ENCODE data around the gene FAM50A. TPM values are rescaled to one million over a fixed set of nuclear protein-coding genes. Genes with fewer than 3 reads are reported as not detected.

FAM50A gene
- total RNA-seq, 1 donor, result 10.5 TPM

DNA sequence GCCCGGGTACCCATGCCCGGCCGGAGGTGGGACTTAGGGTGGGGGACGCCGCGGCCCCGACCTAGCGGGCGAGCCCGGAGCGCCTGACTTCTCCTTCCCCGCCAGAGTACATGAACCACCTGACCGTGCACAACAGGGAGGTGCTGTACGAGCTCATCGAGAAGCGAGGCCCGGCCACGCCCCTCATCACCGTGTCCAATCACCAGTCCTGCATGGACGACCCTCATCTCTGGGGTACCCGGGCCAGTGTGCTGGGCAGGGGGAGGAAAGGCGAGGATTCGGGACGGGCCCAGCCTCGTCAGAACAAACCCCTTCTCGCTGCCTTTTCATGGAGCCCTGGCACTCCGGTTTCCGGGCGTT lies 32.0 kb upstream of the FAM50A start:
- peak in 2 of 3 donors; percentile 50 to 73 for DNase-seq (ENCODE audit: low read depth in 2 of 3, low spot score in 2 of 3)

DNA sequence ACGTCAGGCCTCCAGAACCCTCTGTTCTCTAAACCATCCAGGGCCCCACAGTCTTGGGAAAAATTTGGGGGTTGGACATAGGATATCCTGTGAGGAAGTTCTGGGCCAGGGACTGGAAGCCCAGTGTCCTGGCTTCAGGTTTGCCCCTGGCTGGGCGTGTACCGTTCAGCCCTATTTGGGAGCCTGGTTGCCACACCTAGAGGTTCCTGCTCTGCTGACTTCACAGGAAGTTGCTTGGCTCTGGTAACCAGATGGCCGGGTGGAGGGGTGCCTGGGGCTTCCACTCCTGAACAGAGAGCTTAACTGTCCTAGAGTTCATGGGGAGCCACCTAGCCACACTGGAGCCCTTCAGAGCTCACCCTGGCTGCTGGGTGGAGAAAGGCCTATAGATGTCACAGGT lies 31.5 kb upstream of the FAM50A start:
- peak in 2 of 3 donors; percentile 51 to 76 for DNase-seq (ENCODE audit: low read depth in 2 of 3, low spot score in 2 of 3)

DNA sequence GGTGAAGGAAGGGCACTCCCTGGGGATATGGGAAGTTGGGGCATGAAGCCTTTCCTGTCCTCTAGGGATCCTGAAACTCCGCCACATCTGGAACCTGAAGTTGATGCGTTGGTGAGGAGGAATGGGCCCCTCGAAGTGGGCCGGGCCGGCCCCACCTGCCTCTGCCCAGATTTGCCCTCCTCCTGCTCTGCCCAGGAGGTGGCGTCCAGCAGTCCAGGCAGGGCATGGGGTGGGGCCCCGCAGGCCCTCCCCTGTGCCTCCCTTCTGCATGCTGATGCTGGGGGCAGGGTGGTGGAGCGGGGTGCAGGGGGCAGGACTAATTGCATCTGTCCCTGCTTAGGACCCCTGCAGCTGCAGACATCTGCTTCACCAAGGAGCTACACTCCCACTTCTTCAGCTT lies 30.8 kb upstream of the FAM50A start:
- no peak for DNase-seq (ENCODE audit: low read depth in 2 of 3, low spot score in 2 of 3)

DNA sequence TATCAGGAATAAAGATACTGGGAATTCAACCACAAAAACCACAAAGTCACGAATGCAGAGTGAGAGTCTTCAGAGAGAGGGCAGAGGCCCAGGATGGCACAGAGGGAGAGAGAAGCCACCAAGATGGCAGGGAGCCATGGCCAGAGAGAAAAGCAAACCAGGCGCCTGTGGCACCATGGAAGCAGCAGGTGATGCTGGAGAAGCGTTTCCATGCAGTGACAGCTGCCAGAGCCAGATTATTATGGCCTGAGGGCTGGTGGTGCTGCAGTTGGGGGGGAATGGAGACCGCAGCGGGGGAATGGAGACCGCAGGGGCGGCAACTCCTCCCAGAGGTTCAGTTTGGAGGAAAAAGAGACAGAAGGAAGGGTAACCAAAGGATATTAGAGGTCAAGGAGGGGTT lies 26.8 kb upstream of the FAM50A start:
- DNase-seq (ENCODE audit: low read depth in 2 of 3, low spot score in 2 of 3), result no peak

DNA sequence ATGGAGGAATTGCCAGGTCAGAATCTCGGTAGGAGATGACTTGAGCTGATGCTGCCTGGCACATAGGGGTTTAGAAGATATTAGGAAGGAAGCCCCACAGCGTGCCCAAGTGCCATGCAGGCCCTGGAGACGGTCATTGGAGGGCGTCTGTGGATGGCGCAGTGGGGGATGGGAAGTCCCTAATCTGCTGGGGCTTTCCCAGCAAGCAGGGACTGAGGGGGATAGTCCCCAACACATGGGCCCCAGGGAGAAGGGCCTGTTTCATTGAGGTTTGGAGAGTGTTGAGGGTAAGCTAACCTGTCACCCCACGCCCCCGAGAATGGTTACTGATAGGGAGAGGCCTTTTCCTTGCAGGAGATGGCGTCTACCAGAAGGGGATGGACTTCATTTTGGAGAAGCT lies 24.8 kb upstream of the FAM50A start:
- DNase-seq (ENCODE audit: low read depth in 2 of 3, low spot score in 2 of 3), result no peak

DNA sequence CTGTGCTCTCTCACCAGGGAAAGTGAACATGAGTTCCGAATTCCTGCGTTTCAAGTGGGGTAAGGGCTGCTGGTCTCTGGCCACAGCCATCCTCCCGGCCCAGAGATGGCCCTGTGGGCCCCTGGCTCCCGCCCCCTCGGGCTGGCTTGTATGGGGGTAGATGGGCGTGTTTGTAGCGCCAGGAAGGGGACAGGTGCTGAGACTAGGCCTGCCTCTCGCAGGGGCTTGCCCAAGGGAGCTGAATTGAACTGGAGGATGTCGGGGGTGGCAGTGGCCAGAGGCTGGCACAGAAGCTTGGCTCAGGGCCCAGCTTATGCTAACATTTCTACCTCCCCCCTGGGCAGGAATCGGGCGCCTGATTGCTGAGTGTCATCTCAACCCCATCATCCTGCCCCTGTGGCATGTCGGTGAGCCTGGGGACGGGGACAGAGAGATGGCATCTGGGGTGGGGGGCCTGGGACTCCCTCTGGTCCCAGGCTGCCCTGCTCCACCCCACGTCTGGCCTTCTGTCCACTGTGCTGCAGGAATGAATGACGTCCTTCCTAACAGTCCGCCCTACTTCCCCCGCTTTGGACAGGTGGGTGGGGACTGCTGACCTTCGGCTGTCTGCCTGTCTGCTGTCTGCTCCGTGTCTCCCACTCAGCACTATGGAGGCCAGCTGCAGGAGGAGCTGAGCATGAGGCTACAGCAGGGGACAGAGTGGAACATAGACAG lies 24.1 kb upstream of the FAM50A start:
- no peak for DNase-seq (ENCODE audit: low read depth in 2 of 3, low spot score in 2 of 3)

DNA sequence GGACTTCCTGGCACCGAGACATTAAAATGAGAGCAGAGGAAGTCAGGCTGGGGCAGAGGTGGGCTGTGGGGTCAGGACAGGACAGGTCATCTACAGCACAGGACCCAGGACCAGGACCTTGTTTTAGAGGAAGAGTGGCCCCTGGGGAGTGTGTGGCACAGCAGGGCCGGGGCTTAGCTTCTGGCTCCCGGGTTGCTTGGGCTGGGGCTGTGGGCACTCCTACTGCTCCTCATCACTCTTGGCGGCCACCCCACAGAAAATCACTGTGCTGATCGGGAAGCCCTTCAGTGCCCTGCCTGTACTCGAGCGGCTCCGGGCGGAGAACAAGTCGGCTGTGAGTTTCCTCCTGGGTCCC lies 23.6 kb upstream of the FAM50A start:
- DNase-seq (ENCODE audit: low read depth in 2 of 3, low spot score in 2 of 3), result no peak

DNA sequence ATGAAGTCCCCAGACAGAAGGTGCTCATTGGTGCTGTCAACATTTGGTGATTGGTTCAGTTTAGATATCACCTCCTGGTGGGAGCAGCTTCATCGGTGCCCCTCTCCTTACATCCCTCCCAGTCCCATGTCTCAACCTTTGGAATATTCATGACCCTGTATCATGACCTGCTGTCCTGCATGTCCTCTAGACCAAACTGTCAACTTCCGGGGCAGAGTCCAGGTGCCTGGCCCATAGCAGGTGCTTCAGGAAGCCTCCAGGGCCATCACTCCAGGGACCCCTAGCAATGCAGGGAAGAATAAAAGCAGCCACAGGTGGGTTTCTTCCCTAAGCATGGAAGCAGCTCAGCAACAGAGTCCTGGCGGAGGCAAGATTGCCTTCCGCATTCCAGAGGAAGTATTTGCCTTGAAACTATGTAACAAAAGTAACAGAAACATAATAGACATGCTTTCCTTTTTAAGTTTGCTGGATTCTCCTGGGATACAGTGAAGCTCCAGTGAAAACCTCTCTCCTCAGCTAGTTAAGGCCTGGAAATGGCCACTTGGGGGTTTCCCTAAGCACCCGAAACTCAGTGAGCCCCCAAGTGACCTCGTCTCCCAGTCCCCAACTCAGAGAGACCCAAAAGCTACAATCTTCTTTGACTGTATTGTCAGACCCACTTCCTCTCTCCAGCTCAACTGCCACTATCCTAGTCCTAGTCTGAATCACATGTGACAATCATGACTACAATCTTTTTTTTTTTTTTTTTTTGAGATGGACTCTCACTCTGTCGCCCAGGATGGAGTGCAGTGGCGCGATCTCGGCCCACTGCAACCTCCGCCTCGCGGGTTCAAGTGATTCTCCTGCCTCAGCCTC lies 16.8 kb upstream of the FAM50A start:
- peak in 1 of 3 donors; percentile 24 for DNase-seq (ENCODE audit: low read depth in 2 of 3, low spot score in 2 of 3)

DNA sequence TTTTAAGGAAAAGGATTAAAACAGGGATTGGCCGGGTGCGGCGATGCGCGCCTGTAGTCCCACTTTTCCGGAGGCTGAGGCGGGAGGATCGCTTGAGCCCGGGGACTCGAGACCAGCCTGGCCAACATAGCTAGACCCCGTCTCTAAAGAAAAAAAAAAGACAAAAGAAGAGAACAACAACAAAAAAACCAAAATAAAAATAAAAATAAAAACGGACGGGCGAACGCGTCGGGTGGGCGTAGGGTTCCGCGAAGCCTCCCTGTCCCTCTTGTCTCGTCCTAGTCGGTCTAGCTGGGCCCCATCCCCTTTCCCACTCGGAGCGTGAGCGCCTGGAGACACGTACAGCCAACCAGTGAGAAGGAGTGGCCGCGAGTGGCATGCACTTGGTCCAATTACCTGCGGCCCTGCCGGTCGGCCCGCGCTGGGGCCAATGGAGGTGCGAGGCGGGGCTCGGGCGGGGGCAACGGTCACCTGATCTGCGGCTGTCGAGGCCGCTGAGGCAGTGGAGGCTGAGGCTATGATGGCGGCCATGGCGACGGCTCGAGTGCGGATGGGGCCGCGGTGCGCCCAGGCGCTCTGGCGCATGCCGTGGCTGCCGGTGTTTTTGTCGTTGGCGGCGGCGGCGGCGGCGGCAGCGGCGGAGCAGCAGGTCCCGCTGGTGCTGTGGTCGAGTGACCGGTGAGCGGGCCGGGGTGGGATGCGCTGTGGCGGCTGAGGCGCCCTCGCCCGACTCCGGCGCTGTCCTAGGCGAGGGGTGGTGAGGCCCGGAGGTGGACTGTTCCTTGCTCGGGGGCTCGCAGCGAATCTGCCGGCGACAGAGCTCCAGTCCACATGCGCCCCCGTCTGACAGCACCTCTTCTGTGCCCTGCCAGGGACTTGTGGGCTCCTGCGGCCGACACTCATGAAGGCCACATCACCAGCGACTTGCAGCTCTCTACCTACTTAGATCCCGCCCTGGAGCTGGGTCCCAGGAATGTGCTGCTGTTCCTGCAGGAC lies 15.5 kb upstream of the FAM50A start, which contains the start of gene ATP6AP1:
ATP6AP1 (plus strand) TSS at position 502 of the 996 bp plus-strand sequence; CDS start at position 518, 16 bp downstream.
- peak; percentile 54 to 91 (median 86) for DNase-seq (ENCODE audit: low read depth in 2 of 3, low spot score in 2 of 3)

DNA sequence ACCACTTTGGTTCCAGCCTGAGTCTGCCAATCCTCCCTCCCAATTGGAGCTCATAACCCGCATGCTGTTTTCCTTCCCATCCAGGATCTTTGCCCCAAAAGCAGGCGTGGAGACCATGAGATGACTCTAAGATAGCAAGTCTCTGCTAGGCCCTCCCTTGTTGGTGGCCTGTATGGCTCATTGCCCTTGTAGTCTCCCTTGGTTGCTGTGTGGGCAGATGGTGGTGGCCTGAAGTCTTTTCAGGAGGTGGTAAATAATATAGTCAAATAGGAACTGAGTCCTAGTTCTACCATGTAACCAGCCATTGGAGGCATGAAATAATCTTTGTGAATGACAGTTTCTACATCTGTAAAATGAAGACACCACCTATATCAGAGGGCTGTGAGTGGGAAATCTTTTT lies 14.2 kb upstream of the FAM50A start:
- DNase-seq (ENCODE audit: low read depth in 2 of 3, low spot score in 2 of 3), result no peak

DNA sequence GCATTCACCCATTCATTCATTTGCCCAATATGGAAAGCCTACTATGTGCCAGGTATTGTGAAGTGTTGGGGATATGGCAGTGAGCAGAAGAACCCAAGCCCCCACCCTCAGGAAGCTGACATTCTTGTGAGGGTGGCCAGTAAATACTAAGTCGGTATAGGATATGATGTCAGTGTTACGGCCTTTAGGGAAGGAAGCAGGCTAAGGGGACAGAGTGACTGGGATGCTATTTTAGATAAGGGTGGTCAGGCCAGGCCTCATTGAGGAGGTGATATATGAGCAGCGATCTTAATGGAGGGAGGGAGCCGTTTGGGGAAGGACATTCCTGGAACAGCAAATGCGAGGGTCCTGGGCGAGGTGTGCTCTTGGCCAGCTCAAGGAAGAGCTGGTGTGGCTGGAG lies 13.5 kb upstream of the FAM50A start:
- DNase-seq (ENCODE audit: low read depth in 2 of 3, low spot score in 2 of 3), result peak in 1 of 3 donors; percentile 21

DNA sequence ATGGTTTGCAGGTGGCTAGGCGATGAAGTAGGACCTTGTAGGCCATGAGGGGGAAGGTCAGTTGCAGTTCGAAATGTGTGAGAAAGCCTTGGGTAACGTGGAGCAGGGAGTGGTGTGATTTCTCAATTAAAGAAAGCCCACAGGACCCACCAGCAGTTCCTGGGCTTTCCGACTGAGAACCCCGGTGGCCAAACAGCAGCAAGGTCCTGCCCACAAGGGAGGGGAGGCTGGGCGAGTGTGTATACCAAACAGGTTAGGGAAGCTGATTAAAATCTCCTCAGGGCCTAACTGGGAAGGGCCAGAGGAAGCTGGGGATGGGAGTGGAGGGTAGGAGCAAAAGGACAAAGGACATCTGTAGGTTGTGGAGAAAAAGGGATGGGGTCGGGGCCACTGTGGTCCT lies 13.0 kb upstream of the FAM50A start:
- no peak for DNase-seq (ENCODE audit: low read depth in 2 of 3, low spot score in 2 of 3)

DNA sequence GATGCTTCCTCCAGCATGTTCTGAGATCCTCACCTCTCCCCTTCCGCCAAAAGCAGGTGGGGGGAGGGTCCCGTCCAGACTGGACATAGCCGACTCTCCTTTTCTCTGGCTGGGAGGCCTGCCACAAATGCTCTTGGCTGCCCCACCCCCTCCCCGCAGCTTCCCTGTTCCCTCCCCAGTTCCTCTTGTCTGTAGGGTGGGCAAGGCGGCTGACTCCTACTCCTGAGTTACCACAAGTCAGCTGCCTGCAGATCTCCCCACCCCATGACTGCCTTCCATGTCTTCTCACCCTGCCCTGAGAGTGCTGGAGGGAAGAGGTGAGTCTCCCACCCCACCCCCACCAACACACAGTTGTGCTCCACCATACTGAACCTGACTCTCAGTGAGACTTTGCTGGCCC lies 12.6 kb upstream of the FAM50A start:
- peak in 1 of 3 donors; percentile 12 for DNase-seq (ENCODE audit: low read depth in 2 of 3, low spot score in 2 of 3)

DNA sequence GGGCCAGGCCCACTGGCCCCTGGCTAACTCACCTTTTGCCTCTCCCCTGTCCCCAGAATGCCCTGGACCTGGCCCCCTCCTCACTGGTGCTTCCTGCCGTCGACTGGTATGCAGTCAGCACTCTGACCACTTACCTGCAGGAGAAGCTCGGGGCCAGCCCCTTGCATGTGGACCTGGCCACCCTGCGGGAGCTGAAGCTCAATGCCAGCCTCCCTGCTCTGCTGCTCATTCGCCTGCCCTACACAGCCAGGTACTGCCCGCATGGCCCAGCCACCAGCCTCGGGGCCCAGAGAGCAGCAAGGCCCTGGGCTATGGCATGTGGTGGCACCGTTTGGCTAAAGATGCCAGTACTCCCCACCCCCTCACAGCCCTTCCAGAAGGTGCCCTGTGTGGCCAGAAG lies 11.7 kb upstream of the FAM50A start:
- no peak for DNase-seq (ENCODE audit: low read depth in 2 of 3, low spot score in 2 of 3)

DNA sequence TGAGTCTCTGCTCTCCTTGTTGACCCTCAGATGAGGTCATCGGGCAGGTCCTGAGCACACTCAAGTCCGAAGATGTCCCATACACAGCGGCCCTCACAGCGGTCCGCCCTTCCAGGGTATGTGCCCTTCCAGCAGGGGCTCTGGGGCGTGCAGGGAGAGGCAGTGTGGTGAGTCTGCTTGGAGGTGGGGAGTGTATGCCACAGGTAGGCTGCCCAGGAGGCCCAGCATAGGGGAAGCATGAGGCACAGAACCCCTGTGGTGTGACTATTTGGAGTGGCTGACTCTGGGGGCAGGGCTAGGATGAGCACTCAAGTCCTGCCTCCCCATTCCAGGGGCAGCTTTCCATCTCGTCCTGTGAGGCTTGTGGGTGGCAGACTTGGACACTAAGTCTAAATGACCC lies 10.3 kb upstream of the FAM50A start:
- DNase-seq (ENCODE audit: low read depth in 2 of 3, low spot score in 2 of 3), result no peak

DNA sequence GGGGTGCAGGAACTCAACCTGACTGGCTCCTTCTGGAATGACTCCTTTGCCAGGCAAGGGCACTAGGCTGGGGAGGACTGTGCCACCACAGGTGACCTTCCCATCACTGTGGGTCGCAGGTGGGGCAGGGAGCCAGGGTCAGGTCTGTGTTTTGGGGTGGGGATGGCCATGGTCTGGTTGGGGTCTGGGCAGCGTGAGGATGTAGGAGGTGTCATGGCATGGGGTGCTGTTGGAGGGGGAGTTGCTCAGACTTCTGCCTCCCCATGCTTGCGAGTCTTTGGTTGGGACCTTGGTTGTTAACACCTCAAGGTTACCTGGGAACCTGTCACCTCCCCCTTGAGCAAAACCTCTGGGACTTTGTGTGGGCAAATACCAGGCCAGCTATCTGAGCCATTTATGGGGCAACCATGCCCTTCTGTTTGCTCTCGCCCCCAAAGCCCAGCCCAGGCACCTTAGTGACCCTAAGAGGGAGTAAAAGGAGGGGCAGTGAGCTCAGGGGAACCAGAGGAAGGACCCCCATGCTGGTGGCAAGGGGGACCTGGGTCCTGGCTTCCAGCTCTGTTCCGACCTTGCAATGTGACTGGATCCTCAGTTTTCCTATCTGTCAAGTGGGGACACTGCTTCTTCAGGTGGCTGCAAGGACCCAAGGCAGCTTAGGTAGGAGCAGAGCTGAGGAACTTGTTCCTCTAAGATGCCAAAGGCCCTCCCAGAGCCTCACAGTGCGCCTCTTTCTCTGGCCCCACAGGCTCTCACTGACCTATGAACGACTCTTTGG lies 9.4 kb upstream of the FAM50A start:
- DNase-seq (ENCODE audit: low read depth in 2 of 3, low spot score in 2 of 3), result no peak

DNA sequence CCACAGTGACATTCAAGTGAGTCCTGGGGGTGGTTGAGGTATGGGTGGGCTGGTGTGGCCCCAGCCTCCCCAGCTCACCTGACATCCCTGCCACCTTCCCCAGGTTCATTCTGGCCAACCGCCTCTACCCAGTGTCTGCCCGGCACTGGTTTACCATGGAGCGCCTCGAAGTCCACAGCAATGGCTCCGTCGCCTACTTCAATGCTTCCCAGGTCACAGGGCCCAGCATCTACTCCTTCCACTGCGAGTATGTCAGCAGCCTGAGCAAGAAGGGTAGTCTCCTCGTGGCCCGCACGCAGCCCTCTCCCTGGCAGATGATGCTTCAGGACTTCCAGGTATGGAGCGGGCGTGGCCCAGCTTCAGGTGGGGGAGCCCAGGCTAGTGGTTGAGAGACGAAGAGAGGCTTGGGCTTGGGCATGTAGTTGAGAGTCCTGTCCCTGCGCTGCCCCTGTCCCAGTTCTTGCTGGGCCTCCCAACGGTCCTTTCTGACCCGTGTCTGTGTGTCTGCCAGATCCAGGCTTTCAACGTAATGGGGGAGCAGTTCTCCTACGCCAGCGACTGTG lies 8.7 kb upstream of the FAM50A start:
- DNase-seq (ENCODE audit: low read depth in 2 of 3, low spot score in 2 of 3), result no peak

DNA sequence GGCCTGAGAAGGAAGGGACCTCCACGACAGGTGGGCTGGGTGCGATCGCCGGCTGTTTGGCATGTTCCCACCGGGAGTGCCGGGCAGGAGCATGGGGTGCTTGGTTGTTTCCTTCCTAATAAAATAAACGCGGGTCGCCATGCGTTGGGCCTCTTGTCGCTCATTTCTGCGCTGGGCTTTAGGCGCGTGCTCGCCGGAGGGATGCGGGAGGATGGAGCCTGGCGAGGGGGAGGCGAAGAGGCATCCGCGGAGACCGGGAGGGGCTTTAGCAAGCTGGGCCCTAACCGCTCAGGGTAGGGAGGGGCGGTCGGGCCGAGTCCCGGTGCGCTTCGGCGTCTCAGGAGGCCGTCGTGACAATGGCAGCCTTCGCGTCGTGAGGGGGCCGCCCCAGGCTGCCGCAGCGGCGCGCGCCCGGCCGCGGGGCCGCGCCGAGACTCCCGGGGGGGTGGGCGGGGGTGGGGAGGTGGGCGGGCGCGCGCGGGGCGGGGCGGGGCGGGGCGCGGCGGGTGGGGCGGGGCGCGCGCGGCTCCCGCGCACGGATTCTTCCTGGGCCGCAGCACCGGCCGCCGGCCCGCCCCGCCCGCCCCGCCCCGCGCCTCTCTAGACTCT lies 7.5 kb upstream of the FAM50A start:
- DNase-seq (ENCODE audit: low read depth in 2 of 3, low spot score in 2 of 3), result peak in 2 of 3 donors; percentile 43 to 44

DNA sequence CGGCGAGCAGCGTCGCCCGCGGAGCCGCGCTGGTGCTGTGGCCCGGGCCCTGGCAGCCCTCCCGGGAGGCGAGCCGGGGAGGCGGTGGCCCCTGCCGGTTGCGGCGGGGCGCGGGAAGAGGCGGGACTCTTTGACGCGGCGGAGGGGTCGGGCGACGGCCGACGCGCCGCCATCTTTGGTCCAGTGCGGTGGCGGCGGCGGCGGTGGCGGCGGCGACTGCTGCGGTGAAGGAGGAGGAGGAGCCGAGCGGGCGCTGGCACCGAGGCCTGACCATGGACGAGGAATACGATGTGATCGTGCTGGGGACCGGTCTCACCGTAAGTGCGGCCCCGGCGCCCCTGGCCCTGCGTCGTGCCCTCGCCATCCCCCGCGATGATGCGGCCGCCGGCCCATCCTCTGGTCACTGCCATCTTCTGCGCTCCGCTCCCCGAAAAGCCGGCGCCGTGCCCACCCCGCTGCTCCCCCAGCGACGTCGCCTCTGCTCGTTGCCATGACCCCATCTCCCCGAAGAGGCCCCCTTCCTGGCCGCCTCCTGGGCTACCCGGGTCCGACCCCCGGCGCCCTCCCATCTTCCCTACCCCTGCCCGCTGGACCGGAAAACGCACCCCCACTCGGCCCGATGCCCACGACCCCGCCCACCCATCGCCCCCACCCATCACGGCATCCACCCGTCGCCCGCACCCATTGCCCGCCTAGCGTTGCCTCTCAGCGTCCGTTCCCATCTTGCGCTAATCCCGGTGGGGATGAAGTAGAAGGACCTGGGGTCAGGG lies 6.8 kb upstream of the FAM50A start, which contains the start of gene GDI1:
GDI1 (plus strand) TSS at position 172 of the 770 bp plus-strand sequence; CDS start at position 273, 101 bp downstream.
- DNase-seq (ENCODE audit: low read depth in 2 of 3, low spot score in 2 of 3), result peak in 2 of 3 donors; percentile 46 to 55

All from hematopoietic multipotent progenitor cell (in vitro differentiated cells).